Muscle of back (tissue), 11 donors: ENCODE data around the gene RTEL1. TPM values are rescaled to one million over a fixed set of nuclear protein-coding genes. Genes with fewer than 3 reads are reported as not detected.
"Not testable (repeated sequence)": the region's sequence is repeated elsewhere in the genome, so short reads cannot be mapped to it uniquely, and the experiment has no call there.

Source experiments
- DNase-seq, 3 donors: peaks; one replicate each; pipeline versions ENCODE4 v3.0.0 to v3.0.0-alpha.2; 2013
- polyA plus RNA-seq, 10 donors: library from polyadenylated mRNA; unstranded; fragments of 120-200 nt; gene quantifications; one replicate each; pipeline ENCODE4 v1.2.1, GENCODE V29; 2013; ENCODE audit not compliant: insufficient read length in 10 of 10

Gene RTEL1
- polyA plus RNA-seq, 10 donors, result 6.0 to 17.7 (median 11.1) TPM

- DNase-seq, result no peak
These were observed 6.2 kb upstream of the RTEL1 start for GRCh38 chr20:63651942-63652191.

- peak in 1 of 3 donors; percentile 61 for DNase-seq
These were observed 5.7 kb upstream of the RTEL1 start for GRCh38 chr20:63652192-63652980.

- DNase-seq, result peak; percentile 82 to 95 (median 90)
These were observed 4.8 kb upstream of the RTEL1 start, which contains the start of gene STMN3 for GRCh38 chr20:63653041-63653973. STMN3 (minus strand) TSS chr20:63653424; CDS start chr20:63653345, 79 bp downstream.

- DNase-seq, result no peak
These were observed 4.0 kb upstream of the RTEL1 start for GRCh38 chr20:63653974-63654668.

- no peak for DNase-seq
These were observed 2.9 kb upstream of the RTEL1 start for GRCh38 chr20:63655249-63655648.

- DNase-seq, result no peak
These were observed 1.7 kb upstream of the RTEL1 start for GRCh38 chr20:63656451-63656850.

- no peak for DNase-seq
These were observed 714 bp upstream of the RTEL1 start for GRCh38 chr20:63657260-63657936.

- DNase-seq, result no peak
These were observed 656 bp downstream of the RTEL1 start for GRCh38 chr20:63658749-63659187.

GRCh38 chr20:63659370-63659769 is 1.3 kb downstream of the RTEL1 start:
- no peak for DNase-seq

- DNase-seq, result not testable (repeated sequence)
These were observed 2.1 kb downstream of the RTEL1 start for GRCh38 chr20:63660174-63660573.

- no peak for DNase-seq
These were observed 2.5 kb downstream of the RTEL1 start for GRCh38 chr20:63660622-63661021.

GRCh38 chr20:63661108-63661507 is 3.0 kb downstream of the RTEL1 start:
- no peak for DNase-seq

GRCh38 chr20:63661959-63662812 is 4.1 kb downstream of the RTEL1 start:
- DNase-seq, result no peak

GRCh38 chr20:63662813-63663189 is 4.7 kb downstream of the RTEL1 start:
- no peak for DNase-seq

GRCh38 chr20:63663332-63664066 is 5.4 kb downstream of the RTEL1 start:
- DNase-seq, result no peak

- DNase-seq, result no peak
These were observed 6.2 kb downstream of the RTEL1 start for GRCh38 chr20:63664143-63664851.

GRCh38 chr20:63664861-63665594 is 6.9 kb downstream of the RTEL1 start:
- no peak for DNase-seq

- DNase-seq, result no peak
These were observed 7.6 kb downstream of the RTEL1 start for GRCh38 chr20:63665708-63666107.

GRCh38 chr20:63667858-63668257 is 9.7 kb downstream of the RTEL1 start:
- no peak for DNase-seq
